HepG2 (cell line): Measurements from ENCODE around the gene KIF15. TPM values are rescaled to one million over a fixed set of nuclear protein-coding genes. Genes with fewer than 3 reads are reported as not detected.

ENCODE experiments used
- ATAC-seq: fragments of 200-7000 bp; cut with Tn5 transposase; 3 replicates; pipeline ENCODE4 v1.9.1; 2020; ENCODE audit warnings: mild to moderate bottlenecking, moderate library complexity
- BruUV-seq: library from RNA; stranded (reverse); fragments of 400-500 nt; replicated peaks from 2 replicates; lab custom pipeline; 2021; lab: Mats Ljungman, UMichigan
- CTCF ChIA-PET: fragments of 300-600 bp; formaldehyde crosslinking; extraction: SDS; loops from one replicate; lab custom pipeline; 2021; ENCODE audit warnings: low total read pairs, inconsistent platforms, low intra/inter-chr PET ratio; lab: Yijun Ruan, JAX
- POLR2A ChIA-PET: fragments of 350-600 bp; sonication (Branson Sonifier 250); formaldehyde crosslinking; loops from one replicate; lab custom pipeline; 2020; ENCODE audit warnings: antibody characterized with exemption, inconsistent platforms; lab: Yijun Ruan, JAX
- DNase-seq: peaks from one replicate; pipeline ENCODE4 v3.0.0-alpha.2; 2015; ENCODE audit warnings: low spot score
- FAIRE-seq: peaks from 3 replicates; lab custom pipeline; 2011; peaks lifted over from hg19 to GRCh38; lab: Jason Lieb, UNC
- H2AFZ ChIP-seq: one replicate; pipeline ENCODE4 v1.6.1; 2011; ENCODE audit warnings: low read length, inconsistent platforms
- H3K27ac ChIP-seq: fragments of 300-600 bp; 3 replicates; pipeline ENCODE4 v1.8.0; 2011; ENCODE audit warnings: mixed run types, mild to moderate bottlenecking, mixed read lengths, low read length, inconsistent platforms; ENCODE audit not compliant: insufficient read depth; ENCODE audit errors: extremely low read length
- H3K27me3 ChIP-seq, 2 experiments: fragments of 200-600 bp in 1 of 2; 2 replicates in 1 of 2; 3 replicates in 1 of 2; pipeline versions ENCODE4 v1.6.0 to v1.8.0; 2011; ENCODE audit warnings: low read length in 2 of 2, mild to moderate bottlenecking in 2 of 2, moderate library complexity in 2 of 2, inconsistent platforms in 1 of 2; ENCODE audit not compliant: insufficient read depth in 2 of 2, control insufficient read depth in 1 of 2
- H3K36me3 ChIP-seq, 2 experiments: fragments of 200-600 bp in 1 of 2; replicated peaks in 1 of 2; 2 replicates in 1 of 2; 3 replicates in 1 of 2; pipeline versions ENCODE4 v1.5.1 to v1.8.0; 2011; ENCODE audit warnings: low read length in 2 of 2, inconsistent platforms in 1 of 2; ENCODE audit not compliant: insufficient read depth in 2 of 2, control insufficient read depth in 1 of 2
- H3K4me1 ChIP-seq: 2 replicates; pipeline ENCODE4 v1.5.1; 2012; ENCODE audit warnings: low read length, inconsistent platforms; ENCODE audit not compliant: insufficient read depth
- H3K4me2 ChIP-seq: 2 replicates; pipeline ENCODE4 v1.6.0; 2011; ENCODE audit warnings: low read depth, low read length, inconsistent platforms
- H3K4me3 ChIP-seq, 3 experiments: fragments of 200-600 bp in 1 of 3; sonication (generic), shearing (Covaris generic) in 1 of 3; replicated peaks in 1 of 3; 2 replicates each; pipeline ENCODE4 v1.5.1; 2011 to 2016; ENCODE audit warnings: low read length in 3 of 3, inconsistent platforms in 2 of 3, low read depth in 2 of 3, mild to moderate bottlenecking in 2 of 3, control low read depth in 1 of 3, mixed read lengths in 1 of 3; ENCODE audit not compliant: insufficient read depth in 1 of 3
- H3K79me2 ChIP-seq: one replicate; pipeline ENCODE4 v1.6.1; 2011; ENCODE audit warnings: low read length, inconsistent platforms; ENCODE audit not compliant: insufficient read depth
- H3K9ac ChIP-seq: 2 replicates; pipeline ENCODE4 v1.6.0; 2011; ENCODE audit warnings: mild to moderate bottlenecking, low read depth, low read length, inconsistent platforms; ENCODE audit not compliant: insufficient read depth
- H3K9me3 ChIP-seq: 2 replicates; pipeline ENCODE4 v1.5.1; 2012; ENCODE audit warnings: mild to moderate bottlenecking, low read length
- H4K20me1 ChIP-seq: 2 replicates; pipeline ENCODE4 v1.6.0; 2011; ENCODE audit warnings: inconsistent platforms, mild to moderate bottlenecking, low read length, moderate library complexity; ENCODE audit not compliant: insufficient read depth
- PRMT3 ChIP-seq: sonication (generic); formaldehyde crosslinking; IDR thresholded peaks from 2 replicates; pipeline ENCODE4 v1.8.1; 2022; ENCODE audit warnings: low read depth, mild to moderate bottlenecking, moderate library complexity, missing genetic modification reagents, borderline replicate concordance
- SRSF9 ChIP-seq: fragments of 200-400 bp; formaldehyde crosslinking; IDR thresholded peaks from 2 replicates; pipeline ENCODE4 v1.6.1; 2018; ENCODE audit warnings: borderline replicate concordance, mild to moderate bottlenecking, low read depth, low read length; ENCODE audit not compliant: insufficient read depth, poor library complexity, severe bottlenecking
- ZNF672 ChIP-seq: sonication (generic); formaldehyde crosslinking; IDR thresholded peaks from 2 replicates; pipeline ENCODE4 v1.8.1; 2022; ENCODE audit warnings: missing genetic modification reagents
- WGBS: methylation state at CpG from one replicate; pipeline ENCODE4 v1.1.6; 2017; ENCODE audit warnings: low lambda C conversion rate; 5-methylcytosine and 5-hydroxymethylcytosine counted together
- in situ Hi-C: cut with HindIII; loops from 2 replicates; pipeline ENCODE4 v1.10.0; 2017; ENCODE audit warnings: low pct_unique_long_range_greater_than_20kb; ENCODE audit not compliant: extremely low pct_ligation_motif_present
- intact Hi-C: fragments of 100-400 bp; cut with micrococcal nuclease; formaldehyde crosslinking; loops from one replicate; pipeline ENCODE4 v1.10.0; 2022; ENCODE audit not compliant: unreplicated experiment
- polyA plus RNA-seq, 8 experiments: library from polyadenylated mRNA; depleted of rRNA in 3 of 8; stranded (reverse) in 7 of 8; unstranded in 1 of 8; fragments of >200 nt; fragmentation: Illumina TruSeq in 4 of 8; extraction: Trizol in 4 of 8; gene quantifications; 2 replicates each; pipeline versions ENCODE4 v1.2.1 to v1.2.3, GENCODE V29; 2011 to 2016; ENCODE audit warnings: low read depth in 4 of 8, missing spikeins in 1 of 8, mixed read lengths in 1 of 8; ENCODE audit not compliant: insufficient read depth in 1 of 8
- total RNA-seq, 5 experiments: library from RNA; depleted of rRNA; stranded (reverse); fragments of >200 nt; fragmentation: Illumina TruSeq; extraction: Trizol; gene quantifications; 2 replicates each; pipeline ENCODE4 v1.2.3, GENCODE V29; 2016; ENCODE audit warnings: low read depth in 1 of 5
- TF ChIP-seq, protein P1 (sequence below): sonication (generic); formaldehyde crosslinking; IDR thresholded peaks from 2 replicates; pipeline ENCODE4 v1.9.0; 2021; ENCODE audit warnings: mild to moderate bottlenecking, missing genetic modification reagents
- TF ChIP-seq, protein P2 (sequence below): sonication (generic); formaldehyde crosslinking; IDR thresholded peaks from 2 replicates; pipeline ENCODE4 v1.5.0; 2020; ENCODE audit warnings: missing genetic modification reagents
- TF ChIP-seq, protein P3 (sequence below): sonication (generic); formaldehyde crosslinking; IDR thresholded peaks from 2 replicates; pipeline ENCODE4 v1.4.0; 2020; ENCODE audit warnings: missing genetic modification reagents
- TF ChIP-seq, protein P4 (sequence below): sonication (generic); formaldehyde crosslinking; IDR thresholded peaks from 2 replicates; pipeline ENCODE4 v1.4.0; 2020; ENCODE audit warnings: missing genetic modification reagents

Gene KIF15
- total and polyA plus RNA-seq, 2 of the 13 experiments (the other 11 are each of a cell fraction or from before 2014, with no cell fraction given) = 4.8 to 33.8 TPM

DNA sequence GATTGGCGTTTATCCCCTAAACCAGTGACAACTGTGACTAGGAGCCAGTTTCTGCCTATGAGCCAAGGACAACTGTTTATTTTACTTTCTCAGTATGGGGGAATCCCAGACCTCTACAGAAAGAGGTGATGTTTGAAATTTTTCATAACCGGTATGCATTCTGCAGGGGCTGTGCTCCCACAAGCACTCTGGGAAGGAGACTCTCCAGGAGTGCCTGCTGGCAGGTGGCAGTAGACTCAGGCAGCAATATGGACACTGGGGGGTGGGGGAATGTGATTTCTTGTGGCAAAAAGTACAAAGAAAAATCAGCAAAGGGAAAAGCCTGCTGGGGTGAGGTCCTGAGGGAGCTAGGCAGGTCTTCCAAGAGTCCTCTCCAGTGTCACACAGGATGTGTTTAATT lies 118.7 kb downstream of the KIF15 start:
- H3K4me3 ChIP-seq = no peak overlapping the region
- WGBS = 43% methylated on average over 2 of the region's 2 CpGs
- in situ Hi-C loops = no loop called here
- no peaks in the 10 kb centered on the region for H3K79me2 ChIP-seq
- H3K9ac ChIP-seq = no peak overlapping the region
- H3K27me3 ChIP-seq = peaks cover 0 to 8% of the 10 kb centered on the region in 2 experiments; a peak in 1 of 5 replicates
- H3K4me1 ChIP-seq = no peaks in the 10 kb centered on the region
- ATAC-seq = peak; percentile 56; the same call in 1 of the 3 replicates
- ChIA-PET CTCF (no interaction called here), POLR2A (no interaction called here)
- intact Hi-C loops = no loop called here
- H3K4me2 ChIP-seq = no peak overlapping the region
- no peak overlapping the region for H3K27ac ChIP-seq
- BruUV-seq = no TSS peak
- FAIRE-seq = no peak
- H4K20me1 ChIP-seq = no peaks in the 10 kb centered on the region
- no peaks in the 10 kb centered on the region for H3K9me3 ChIP-seq
- no peaks in the 10 kb centered on the region for H3K36me3 ChIP-seq
- DNase-seq = no peak
- no peak overlapping the region for H2AFZ ChIP-seq
- TF ChIP-seq PRMT3 (CRISPR knock-in tag) (no peak), ZNF672 (CRISPR knock-in tag) (no peak), SRSF9 (no peak)
- TF ChIP-seq, protein P1, sequence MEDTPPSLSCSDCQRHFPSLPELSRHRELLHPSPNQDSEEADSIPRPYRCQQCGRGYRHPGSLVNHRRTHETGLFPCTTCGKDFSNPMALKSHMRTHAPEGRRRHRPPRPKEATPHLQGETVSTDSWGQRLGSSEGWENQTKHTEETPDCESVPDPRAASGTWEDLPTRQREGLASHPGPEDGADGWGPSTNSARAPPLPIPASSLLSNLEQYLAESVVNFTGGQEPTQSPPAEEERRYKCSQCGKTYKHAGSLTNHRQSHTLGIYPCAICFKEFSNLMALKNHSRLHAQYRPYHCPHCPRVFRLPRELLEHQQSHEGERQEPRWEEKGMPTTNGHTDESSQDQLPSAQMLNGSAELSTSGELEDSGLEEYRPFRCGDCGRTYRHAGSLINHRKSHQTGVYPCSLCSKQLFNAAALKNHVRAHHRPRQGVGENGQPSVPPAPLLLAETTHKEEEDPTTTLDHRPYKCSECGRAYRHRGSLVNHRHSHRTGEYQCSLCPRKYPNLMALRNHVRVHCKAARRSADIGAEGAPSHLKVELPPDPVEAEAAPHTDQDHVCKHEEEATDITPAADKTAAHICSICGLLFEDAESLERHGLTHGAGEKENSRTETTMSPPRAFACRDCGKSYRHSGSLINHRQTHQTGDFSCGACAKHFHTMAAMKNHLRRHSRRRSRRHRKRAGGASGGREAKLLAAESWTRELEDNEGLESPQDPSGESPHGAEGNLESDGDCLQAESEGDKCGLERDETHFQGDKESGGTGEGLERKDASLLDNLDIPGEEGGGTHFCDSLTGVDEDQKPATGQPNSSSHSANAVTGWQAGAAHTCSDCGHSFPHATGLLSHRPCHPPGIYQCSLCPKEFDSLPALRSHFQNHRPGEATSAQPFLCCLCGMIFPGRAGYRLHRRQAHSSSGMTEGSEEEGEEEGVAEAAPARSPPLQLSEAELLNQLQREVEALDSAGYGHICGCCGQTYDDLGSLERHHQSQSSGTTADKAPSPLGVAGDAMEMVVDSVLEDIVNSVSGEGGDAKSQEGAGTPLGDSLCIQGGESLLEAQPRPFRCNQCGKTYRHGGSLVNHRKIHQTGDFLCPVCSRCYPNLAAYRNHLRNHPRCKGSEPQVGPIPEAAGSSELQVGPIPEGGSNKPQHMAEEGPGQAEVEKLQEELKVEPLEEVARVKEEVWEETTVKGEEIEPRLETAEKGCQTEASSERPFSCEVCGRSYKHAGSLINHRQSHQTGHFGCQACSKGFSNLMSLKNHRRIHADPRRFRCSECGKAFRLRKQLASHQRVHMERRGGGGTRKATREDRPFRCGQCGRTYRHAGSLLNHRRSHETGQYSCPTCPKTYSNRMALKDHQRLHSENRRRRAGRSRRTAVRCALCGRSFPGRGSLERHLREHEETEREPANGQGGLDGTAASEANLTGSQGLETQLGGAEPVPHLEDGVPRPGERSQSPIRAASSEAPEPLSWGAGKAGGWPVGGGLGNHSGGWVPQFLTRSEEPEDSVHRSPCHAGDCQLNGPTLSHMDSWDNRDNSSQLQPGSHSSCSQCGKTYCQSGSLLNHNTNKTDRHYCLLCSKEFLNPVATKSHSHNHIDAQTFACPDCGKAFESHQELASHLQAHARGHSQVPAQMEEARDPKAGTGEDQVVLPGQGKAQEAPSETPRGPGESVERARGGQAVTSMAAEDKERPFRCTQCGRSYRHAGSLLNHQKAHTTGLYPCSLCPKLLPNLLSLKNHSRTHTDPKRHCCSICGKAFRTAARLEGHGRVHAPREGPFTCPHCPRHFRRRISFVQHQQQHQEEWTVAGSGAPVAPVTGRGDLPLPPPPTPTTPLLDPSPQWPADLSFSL (CRISPR knock-in tag) = no peak
- TF ChIP-seq, protein P2, sequence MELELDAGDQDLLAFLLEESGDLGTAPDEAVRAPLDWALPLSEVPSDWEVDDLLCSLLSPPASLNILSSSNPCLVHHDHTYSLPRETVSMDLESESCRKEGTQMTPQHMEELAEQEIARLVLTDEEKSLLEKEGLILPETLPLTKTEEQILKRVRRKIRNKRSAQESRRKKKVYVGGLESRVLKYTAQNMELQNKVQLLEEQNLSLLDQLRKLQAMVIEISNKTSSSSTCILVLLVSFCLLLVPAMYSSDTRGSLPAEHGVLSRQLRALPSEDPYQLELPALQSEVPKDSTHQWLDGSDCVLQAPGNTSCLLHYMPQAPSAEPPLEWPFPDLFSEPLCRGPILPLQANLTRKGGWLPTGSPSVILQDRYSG (CRISPR knock-in tag) = no peak
- TF ChIP-seq, protein P3, sequence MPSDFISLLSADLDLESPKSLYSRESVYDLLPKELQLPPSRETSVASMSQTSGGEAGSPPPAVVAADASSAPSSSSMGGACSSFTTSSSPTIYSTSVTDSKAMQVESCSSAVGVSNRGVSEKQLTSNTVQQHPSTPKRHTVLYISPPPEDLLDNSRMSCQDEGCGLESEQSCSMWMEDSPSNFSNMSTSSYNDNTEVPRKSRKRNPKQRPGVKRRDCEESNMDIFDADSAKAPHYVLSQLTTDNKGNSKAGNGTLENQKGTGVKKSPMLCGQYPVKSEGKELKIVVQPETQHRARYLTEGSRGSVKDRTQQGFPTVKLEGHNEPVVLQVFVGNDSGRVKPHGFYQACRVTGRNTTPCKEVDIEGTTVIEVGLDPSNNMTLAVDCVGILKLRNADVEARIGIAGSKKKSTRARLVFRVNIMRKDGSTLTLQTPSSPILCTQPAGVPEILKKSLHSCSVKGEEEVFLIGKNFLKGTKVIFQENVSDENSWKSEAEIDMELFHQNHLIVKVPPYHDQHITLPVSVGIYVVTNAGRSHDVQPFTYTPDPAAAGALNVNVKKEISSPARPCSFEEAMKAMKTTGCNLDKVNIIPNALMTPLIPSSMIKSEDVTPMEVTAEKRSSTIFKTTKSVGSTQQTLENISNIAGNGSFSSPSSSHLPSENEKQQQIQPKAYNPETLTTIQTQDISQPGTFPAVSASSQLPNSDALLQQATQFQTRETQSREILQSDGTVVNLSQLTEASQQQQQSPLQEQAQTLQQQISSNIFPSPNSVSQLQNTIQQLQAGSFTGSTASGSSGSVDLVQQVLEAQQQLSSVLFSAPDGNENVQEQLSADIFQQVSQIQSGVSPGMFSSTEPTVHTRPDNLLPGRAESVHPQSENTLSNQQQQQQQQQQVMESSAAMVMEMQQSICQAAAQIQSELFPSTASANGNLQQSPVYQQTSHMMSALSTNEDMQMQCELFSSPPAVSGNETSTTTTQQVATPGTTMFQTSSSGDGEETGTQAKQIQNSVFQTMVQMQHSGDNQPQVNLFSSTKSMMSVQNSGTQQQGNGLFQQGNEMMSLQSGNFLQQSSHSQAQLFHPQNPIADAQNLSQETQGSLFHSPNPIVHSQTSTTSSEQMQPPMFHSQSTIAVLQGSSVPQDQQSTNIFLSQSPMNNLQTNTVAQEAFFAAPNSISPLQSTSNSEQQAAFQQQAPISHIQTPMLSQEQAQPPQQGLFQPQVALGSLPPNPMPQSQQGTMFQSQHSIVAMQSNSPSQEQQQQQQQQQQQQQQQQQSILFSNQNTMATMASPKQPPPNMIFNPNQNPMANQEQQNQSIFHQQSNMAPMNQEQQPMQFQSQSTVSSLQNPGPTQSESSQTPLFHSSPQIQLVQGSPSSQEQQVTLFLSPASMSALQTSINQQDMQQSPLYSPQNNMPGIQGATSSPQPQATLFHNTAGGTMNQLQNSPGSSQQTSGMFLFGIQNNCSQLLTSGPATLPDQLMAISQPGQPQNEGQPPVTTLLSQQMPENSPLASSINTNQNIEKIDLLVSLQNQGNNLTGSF = no peak
- TF ChIP-seq, protein P4, sequence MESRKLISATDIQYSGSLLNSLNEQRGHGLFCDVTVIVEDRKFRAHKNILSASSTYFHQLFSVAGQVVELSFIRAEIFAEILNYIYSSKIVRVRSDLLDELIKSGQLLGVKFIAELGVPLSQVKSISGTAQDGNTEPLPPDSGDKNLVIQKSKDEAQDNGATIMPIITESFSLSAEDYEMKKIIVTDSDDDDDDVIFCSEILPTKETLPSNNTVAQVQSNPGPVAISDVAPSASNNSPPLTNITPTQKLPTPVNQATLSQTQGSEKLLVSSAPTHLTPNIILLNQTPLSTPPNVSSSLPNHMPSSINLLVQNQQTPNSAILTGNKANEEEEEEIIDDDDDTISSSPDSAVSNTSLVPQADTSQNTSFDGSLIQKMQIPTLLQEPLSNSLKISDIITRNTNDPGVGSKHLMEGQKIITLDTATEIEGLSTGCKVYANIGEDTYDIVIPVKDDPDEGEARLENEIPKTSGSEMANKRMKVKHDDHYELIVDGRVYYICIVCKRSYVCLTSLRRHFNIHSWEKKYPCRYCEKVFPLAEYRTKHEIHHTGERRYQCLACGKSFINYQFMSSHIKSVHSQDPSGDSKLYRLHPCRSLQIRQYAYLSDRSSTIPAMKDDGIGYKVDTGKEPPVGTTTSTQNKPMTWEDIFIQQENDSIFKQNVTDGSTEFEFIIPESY (CRISPR knock-in tag) = no peak
